NCI-H2107 treated with DMSO at 0.1 percent for 48 hours (cell line): ENCODE data around the gene HEXIM2.

Experiments
- DNase-seq: peaks from one replicate; lab custom pipeline; 2025; ENCODE audit not compliant: unreplicated experiment; lab: John Stamatoyannopoulos, UW

The HEXIM2 gene

GRCh38 chr17:45143767-45144198 is 17.9 kb upstream of the HEXIM2 start:
- no peak for DNase-seq

GRCh38 chr17:45144199-45145034 is 17.3 kb upstream of the HEXIM2 start:
- no peak for DNase-seq

- no peak for DNase-seq
These were observed 16.7 kb upstream of the HEXIM2 start for GRCh38 chr17:45145035-45145389.

- DNase-seq: no peak
These were observed 15.5 kb upstream of the HEXIM2 start for GRCh38 chr17:45146166-45146565.

- no peak for DNase-seq
These were observed 15.1 kb upstream of the HEXIM2 start for GRCh38 chr17:45146592-45146889.

- no peak for DNase-seq
These were observed 14.6 kb upstream of the HEXIM2 start for GRCh38 chr17:45146890-45147580.

GRCh38 chr17:45147581-45148182 is 14.0 kb upstream of the HEXIM2 start:
- peak; percentile 88 for DNase-seq

GRCh38 chr17:45148183-45149036 is 13.3 kb upstream of the HEXIM2 start, which contains the start of gene HEXIM1:
TSS of gene HEXIM1 (plus strand) at chr17:45148475. CDS start at chr17:45149191, 716 bp downstream.
- DNase-seq: peak; percentile 99

- DNase-seq: peak; percentile 68
These were observed 12.5 kb upstream of the HEXIM2 start for GRCh38 chr17:45149037-45149668.

GRCh38 chr17:45149669-45150664 is 11.7 kb upstream of the HEXIM2 start:
- DNase-seq: no peak

- no peak for DNase-seq
These were observed 10.5 kb upstream of the HEXIM2 start for GRCh38 chr17:45150911-45151809.

- DNase-seq: no peak
These were observed 6.6 kb upstream of the HEXIM2 start for GRCh38 chr17:45155029-45155428.

GRCh38 chr17:45155483-45155882 is 6.2 kb upstream of the HEXIM2 start:
- DNase-seq: no peak

GRCh38 chr17:45156242-45156641 is 5.4 kb upstream of the HEXIM2 start:
- no peak for DNase-seq

GRCh38 chr17:45160447-45161287 is 1.0 kb upstream of the HEXIM2 start:
- DNase-seq: no peak

GRCh38 chr17:45162025-45162687 is 481 bp downstream of the HEXIM2 start:
- DNase-seq: no peak

- no peak for DNase-seq
These were observed 3.1 kb downstream of the HEXIM2 start for GRCh38 chr17:45164734-45165269.
